ENCODE measurements around the gene APP. TPM values are rescaled to one million over a fixed set of nuclear protein-coding genes. Genes with fewer than 3 reads are reported as not detected.

APP gene
- total RNA-seq, 4 donors from 2014 or later, result 197 to 380 (median 296) TPM

DNA sequence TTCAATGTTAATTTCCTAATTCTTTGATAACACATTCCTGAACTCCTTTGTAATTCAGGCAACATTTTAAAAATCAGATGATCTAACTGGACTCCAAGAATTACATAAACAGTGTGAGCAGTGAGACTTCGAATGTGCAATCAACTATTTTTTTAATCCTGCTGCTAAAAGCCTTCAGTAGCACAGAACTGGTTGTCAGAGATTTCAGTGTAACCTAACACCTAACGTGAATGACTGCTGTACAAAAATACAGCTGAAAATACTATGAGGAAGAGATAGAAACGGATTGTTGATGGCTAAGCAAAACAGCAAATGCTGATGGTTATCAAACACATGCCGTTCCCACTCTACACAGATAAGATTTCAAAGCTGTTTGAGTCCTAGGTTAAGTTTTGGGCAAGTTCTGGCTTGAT lies 46.1 kb downstream of the APP start:
- TF ChIP-seq, protein P1, sequence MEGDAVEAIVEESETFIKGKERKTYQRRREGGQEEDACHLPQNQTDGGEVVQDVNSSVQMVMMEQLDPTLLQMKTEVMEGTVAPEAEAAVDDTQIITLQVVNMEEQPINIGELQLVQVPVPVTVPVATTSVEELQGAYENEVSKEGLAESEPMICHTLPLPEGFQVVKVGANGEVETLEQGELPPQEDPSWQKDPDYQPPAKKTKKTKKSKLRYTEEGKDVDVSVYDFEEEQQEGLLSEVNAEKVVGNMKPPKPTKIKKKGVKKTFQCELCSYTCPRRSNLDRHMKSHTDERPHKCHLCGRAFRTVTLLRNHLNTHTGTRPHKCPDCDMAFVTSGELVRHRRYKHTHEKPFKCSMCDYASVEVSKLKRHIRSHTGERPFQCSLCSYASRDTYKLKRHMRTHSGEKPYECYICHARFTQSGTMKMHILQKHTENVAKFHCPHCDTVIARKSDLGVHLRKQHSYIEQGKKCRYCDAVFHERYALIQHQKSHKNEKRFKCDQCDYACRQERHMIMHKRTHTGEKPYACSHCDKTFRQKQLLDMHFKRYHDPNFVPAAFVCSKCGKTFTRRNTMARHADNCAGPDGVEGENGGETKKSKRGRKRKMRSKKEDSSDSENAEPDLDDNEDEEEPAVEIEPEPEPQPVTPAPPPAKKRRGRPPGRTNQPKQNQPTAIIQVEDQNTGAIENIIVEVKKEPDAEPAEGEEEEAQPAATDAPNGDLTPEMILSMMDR (IDR thresholded peaks at IDR 0.05), result no peak
- DNase-seq (ENCODE audit: low spot score), result no peak
- peak; percentile 86 for ATAC-seq (ENCODE audit: low FRiP score)

GRCh38 chr21:26123012-26123411 lies 47.6 kb downstream of the APP start:
- DNase-seq (ENCODE audit: low spot score) (no peak), ATAC-seq (ENCODE audit: low FRiP score) (no peak)
- TF ChIP-seq, protein P1 (IDR thresholded peaks at IDR 0.05), result no peak

GRCh38 chr21:26120828-26121227 lies 49.7 kb downstream of the APP start:
- ATAC-seq (ENCODE audit: low FRiP score) (no peak), DNase-seq (ENCODE audit: low spot score) (no peak)
- TF ChIP-seq, protein P1 (IDR thresholded peaks at IDR 0.05), result no peak

- ATAC-seq (ENCODE audit: low FRiP score), result no peak
- TF ChIP-seq, protein P1 (IDR thresholded peaks at IDR 0.05), result no peak
- no peak for DNase-seq (ENCODE audit: low spot score)
These were observed 50.7 kb downstream of the APP start for GRCh38 chr21:26119906-26120305.

DNA sequence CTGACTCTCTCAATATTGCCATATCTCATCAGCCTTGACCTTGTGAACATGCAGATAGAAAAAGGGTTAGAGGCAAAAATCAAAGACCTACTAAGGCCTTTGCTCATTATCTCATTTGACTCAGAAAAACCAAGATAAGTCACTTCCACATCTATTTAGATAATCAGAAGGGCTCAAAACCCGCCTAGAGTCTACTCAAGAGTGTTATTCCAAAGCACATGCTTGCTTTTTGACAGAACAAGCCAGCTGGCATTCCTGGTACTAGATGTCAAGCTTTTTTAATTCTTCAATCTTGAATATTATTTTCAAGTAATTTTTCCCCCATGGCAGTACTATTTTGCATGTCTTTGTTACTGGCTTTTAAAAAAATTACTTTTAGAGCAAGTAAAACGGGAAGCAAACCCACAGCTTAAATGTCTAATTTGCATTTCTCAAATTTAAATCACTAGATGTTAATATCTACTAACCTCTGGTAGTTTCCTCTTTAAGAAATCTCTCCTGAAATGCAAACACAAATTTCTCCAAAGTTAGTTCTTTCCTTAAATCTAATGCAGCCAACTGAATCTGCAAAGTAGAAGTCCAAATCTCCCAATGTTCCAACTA lies 51.5 kb downstream of the APP start:
- ATAC-seq (ENCODE audit: low FRiP score) (no peak), DNase-seq (ENCODE audit: low spot score) (no peak)
- TF ChIP-seq, protein P1 (IDR thresholded peaks at IDR 0.05), result no peak

- TF ChIP-seq, protein P1 (IDR thresholded peaks at IDR 0.05), result no peak
- no peak for DNase-seq (ENCODE audit: low spot score)
- ATAC-seq (ENCODE audit: low FRiP score), result no peak
These were observed 52.6 kb downstream of the APP start for GRCh38 chr21:26117972-26118367.

DNA sequence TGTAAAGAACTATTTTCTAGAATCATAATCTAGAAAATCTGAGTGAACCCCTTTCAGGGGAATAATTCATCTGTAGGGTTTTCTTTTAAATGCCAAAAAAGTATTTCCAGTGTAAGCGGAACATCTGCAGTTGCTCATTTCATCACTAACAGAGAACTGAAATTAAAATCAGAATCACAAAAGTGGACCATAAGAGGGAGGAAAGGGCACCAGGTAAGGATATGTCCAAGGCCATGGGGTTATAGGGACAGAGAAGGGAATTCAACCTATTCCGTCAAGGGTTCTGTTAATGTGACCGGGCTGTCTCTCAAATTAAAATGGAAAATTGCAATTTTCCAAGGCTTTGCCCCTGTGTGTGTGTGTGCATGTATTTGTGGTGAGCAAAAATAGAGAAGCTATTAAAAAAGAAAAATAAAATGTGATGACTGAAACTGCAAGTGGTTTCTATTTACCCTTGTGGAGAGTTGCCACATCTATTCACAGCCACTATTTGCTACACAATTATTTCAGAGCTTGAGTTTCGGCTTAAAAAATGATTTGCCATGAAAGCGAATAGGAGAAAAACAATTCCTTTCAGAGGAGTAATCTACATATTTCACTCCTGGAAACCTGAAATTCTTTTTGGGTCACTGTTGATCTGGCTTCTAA lies 53.1 kb downstream of the APP start:
- no peak for DNase-seq (ENCODE audit: low spot score)
- ATAC-seq (ENCODE audit: low FRiP score), result no peak

More for the DNA sequence above, 53.1 kb downstream of the APP start:
- TF ChIP-seq, protein P1 (IDR thresholded peaks at IDR 0.05), result no peak

All from omental fat pad (tissue), 4 donors.